ENCODE data around the gene MYL2.

DNA sequence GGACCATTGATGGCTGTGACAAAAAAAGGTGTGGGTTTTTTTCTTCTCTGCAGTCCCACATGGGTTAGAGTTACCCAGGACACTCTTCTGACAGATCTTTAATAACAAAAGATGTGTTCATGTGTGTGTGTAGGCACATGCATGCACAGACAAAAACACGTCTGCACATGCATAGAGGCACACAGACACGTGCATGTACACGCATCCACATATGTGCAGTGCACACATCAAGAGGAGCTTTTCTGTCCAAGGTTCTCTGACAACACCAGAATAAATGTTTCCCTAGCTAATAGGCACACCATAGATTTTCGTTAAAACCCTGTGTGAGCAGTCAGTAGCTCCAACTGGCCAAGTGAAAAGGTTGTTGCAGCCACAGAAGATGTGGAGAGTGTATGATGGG lies 2.8 kb upstream of the MYL2 start:
- TF ChIP-seq, protein P1, sequence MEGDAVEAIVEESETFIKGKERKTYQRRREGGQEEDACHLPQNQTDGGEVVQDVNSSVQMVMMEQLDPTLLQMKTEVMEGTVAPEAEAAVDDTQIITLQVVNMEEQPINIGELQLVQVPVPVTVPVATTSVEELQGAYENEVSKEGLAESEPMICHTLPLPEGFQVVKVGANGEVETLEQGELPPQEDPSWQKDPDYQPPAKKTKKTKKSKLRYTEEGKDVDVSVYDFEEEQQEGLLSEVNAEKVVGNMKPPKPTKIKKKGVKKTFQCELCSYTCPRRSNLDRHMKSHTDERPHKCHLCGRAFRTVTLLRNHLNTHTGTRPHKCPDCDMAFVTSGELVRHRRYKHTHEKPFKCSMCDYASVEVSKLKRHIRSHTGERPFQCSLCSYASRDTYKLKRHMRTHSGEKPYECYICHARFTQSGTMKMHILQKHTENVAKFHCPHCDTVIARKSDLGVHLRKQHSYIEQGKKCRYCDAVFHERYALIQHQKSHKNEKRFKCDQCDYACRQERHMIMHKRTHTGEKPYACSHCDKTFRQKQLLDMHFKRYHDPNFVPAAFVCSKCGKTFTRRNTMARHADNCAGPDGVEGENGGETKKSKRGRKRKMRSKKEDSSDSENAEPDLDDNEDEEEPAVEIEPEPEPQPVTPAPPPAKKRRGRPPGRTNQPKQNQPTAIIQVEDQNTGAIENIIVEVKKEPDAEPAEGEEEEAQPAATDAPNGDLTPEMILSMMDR (IDR thresholded peaks at IDR 0.05): no peak
- no peak for TF ChIP-seq EZH2 (IDR thresholded peaks at IDR 0.05; ENCODE audit: borderline replicate concordance, insufficient read depth, low read depth, low read length, poor library complexity, severe bottlenecking)

Data from B cell (primary cell).